PFSK-1 (cell line): ENCODE data around the gene ARHGAP27.

ENCODE experiments used
- FOXP2 ChIP-seq: optimal IDR thresholded peaks from 2 replicates; pipeline ENCODE3; 2011; ENCODE audit warnings: borderline replicate concordance, control low read depth, inconsistent platforms; ENCODE audit not compliant: insufficient read depth; ENCODE audit errors: extremely low read length, extremely low read depth
- POLR2AphosphoS5 ChIP-seq: IDR thresholded peaks from 2 replicates; pipeline ENCODE4 v1.6.1; 2012; ENCODE audit warnings: low read depth, mild to moderate bottlenecking, control low read depth, low read length, moderate library complexity
- REST ChIP-seq, 2 experiments: IDR thresholded peaks; 2 replicates each; pipeline versions ENCODE4 v1.6.1 to v1.8.0; 2011 to 2012; ENCODE audit warnings: low read depth in 2 of 2, low read length in 2 of 2, control low read depth in 1 of 2, inconsistent platforms in 1 of 2, mild to moderate bottlenecking in 1 of 2, moderate library complexity in 1 of 2; ENCODE audit not compliant: insufficient read depth in 1 of 2
- SIN3A ChIP-seq: IDR thresholded peaks from 2 replicates; pipeline ENCODE4 v1.6.1; 2012; ENCODE audit warnings: mild to moderate bottlenecking, low read length, moderate library complexity, borderline replicate concordance; ENCODE audit not compliant: insufficient read depth
- TAF1 ChIP-seq: IDR thresholded peaks from 2 replicates; pipeline ENCODE4 v1.6.1; 2012; ENCODE audit warnings: low read length, control low read depth, borderline replicate concordance; ENCODE audit not compliant: insufficient read depth

The ARHGAP27 gene

DNA sequence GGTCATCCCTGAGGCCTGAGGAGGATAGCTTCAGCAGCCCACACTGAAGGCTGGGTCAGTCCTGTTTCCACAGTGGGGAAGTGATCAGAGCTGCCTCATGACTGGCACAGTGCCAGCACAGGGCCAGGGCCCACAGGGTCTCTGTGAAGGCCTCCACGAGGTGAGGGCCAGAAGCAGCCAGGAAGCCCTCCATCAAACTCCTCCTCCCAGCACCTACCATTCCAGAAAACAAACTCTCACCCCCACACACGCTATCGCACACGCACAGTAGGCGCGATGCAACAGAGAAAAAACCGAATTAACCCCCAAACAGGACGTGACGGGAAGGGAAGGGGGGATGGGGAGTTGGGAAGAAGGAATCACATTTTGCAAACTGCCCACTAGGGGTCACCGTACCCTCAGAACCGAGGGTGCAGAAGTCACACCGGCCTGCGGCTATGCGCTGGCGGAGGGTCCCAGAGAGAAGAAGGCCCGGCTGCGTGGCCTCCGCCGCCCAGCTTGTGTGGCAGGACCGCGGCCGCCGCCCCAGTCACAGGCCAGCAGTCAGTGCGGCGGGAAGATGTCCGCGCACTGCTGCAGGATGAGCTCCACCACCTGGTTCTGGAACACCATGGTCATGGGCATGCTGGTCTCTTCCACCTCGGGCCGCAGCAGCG, 37.6 kb downstream of the ARHGAP27 start:
- TF ChIP-seq REST (IDR thresholded peaks at IDR 0.05; ENCODE audit: insufficient read depth in 1 of 2, low read depth in 2 of 2, low read length in 2 of 2) (0 out of 4 replicates have a peak, but pooled peaks of 1 of the 2 experiments have one; percentile 48), POLR2AphosphoS5 (no peak), TAF1 (no peak), FOXP2 (peak; percentile 46)

GRCh38 chr17:45394564-45394912, 38.1 kb downstream of the ARHGAP27 start:
- TF ChIP-seq POLR2AphosphoS5 (no peak), FOXP2 (no peak), SIN3A (no peak), REST (IDR thresholded peaks at IDR 0.05; ENCODE audit: insufficient read depth in 1 of 2, low read depth in 2 of 2, low read length in 2 of 2) (no peak), TAF1 (no peak)

DNA sequence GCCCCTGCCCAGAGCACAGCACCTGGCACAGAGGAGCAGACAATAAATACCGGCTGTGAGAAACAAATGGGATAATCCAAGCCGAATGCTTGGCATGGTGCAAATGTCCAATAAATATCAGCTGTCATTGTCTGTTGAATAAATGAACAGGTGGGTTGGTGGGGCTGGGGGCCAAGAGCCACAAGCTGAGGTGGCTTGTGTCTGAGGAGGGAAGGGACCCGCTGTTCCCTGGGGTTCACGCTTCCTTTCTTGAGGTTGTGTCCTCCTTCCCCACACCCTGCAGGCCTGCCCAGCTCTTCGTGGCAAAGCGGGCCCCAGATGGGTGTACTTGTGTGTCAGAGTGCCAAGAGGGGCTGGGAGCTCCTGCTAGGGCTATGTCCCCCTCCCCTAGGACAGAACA, 38.6 kb downstream of the ARHGAP27 start:
- TF ChIP-seq TAF1 (no peak), SIN3A (no peak), POLR2AphosphoS5 (no peak), REST (IDR thresholded peaks at IDR 0.05; ENCODE audit: insufficient read depth in 1 of 2, low read depth in 2 of 2, low read length in 2 of 2) (no peak), FOXP2 (no peak)

GRCh38 chr17:45393411-45393810, 39.3 kb downstream of the ARHGAP27 start:
- TF ChIP-seq POLR2AphosphoS5 (no peak), FOXP2 (no peak)

DNA sequence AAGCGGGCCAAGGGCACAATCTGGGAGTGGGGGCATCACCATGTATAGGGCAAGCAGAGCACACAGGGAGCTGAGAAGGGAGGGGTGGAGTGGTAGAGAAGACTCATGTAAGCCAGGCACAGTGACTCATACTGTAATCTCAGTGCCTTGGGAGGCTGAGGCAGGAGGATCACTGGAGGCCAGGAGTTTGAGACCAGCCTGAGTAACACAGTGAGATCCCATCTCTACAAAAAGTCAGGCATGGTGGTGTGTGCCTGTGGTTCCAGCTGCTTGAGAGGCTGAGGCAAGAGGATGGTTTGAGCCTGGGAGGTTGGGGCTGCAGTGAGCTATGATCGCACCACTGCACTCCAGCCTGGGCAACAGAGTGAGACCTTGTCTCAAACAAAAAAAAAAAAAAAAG, 40.8 kb downstream of the ARHGAP27 start:
- TF ChIP-seq REST (IDR thresholded peaks at IDR 0.05; ENCODE audit: insufficient read depth in 1 of 2, low read depth in 2 of 2, low read length in 2 of 2), result no peak
- TF ChIP-seq SIN3A, result no peak
- TF ChIP-seq TAF1, result no peak
- TF ChIP-seq POLR2AphosphoS5, result no peak
- TF ChIP-seq FOXP2, result no peak

GRCh38 chr17:45391291-45391690, 41.4 kb downstream of the ARHGAP27 start:
- TF ChIP-seq POLR2AphosphoS5, result no peak
